Smooth muscle cell (in vitro differentiated cells): ENCODE results near the gene B4GALNT3. TPM values are rescaled to one million over a fixed set of nuclear protein-coding genes. Genes with fewer than 3 reads are reported as not detected.

Experiments used
- DNase-seq: peaks from one replicate; lab custom pipeline; 2025; ENCODE audit not compliant: unreplicated experiment; lab: John Stamatoyannopoulos, UW
- H2AFZ ChIP-seq: fragments of 200-600 bp; sonication (generic); 2 replicates; pipeline ENCODE4 v1.6.0; 2016; ENCODE audit warnings: antibody characterized with exemption, low read depth, mild to moderate bottlenecking
- H3F3A ChIP-seq: fragments of 200-600 bp; sonication (generic); 2 replicates; pipeline ENCODE4 v1.6.0; 2017; ENCODE audit warnings: antibody characterized with exemption, low read depth
- H3K27ac ChIP-seq: fragments of 200-600 bp; sonication (generic); 2 replicates; pipeline ENCODE4 v1.5.1; 2016; ENCODE audit warnings: low read depth, mild to moderate bottlenecking
- H3K27me3 ChIP-seq: fragments of 200-600 bp; sonication (generic); 2 replicates; pipeline ENCODE4 v1.6.1; 2016; ENCODE audit warnings: low read depth, mild to moderate bottlenecking
- H3K36me3 ChIP-seq: fragments of 200-600 bp; sonication (generic); 2 replicates; pipeline ENCODE4 v1.5.1; 2016; ENCODE audit warnings: low read depth
- H3K4me1 ChIP-seq: fragments of 200-600 bp; sonication (generic); 2 replicates; pipeline ENCODE4 v1.5.1; 2016; ENCODE audit warnings: low read depth
- H3K4me2 ChIP-seq: fragments of 200-600 bp; sonication (generic); 2 replicates; pipeline ENCODE4 v1.6.0; 2016; ENCODE audit warnings: mild to moderate bottlenecking
- H3K4me3 ChIP-seq: fragments of 200-600 bp; sonication (generic); 2 replicates; pipeline ENCODE4 v1.5.1; 2016; ENCODE audit warnings: mild to moderate bottlenecking
- H3K79me2 ChIP-seq: fragments of 200-600 bp; sonication (generic); 2 replicates; pipeline ENCODE4 v1.6.0; 2016; ENCODE audit warnings: low read depth, mild to moderate bottlenecking
- H3K9ac ChIP-seq: fragments of 200-600 bp; sonication (generic); 2 replicates; pipeline ENCODE4 v1.6.0; 2016; ENCODE audit warnings: low read depth
- H3K9me3 ChIP-seq: fragments of 200-600 bp; sonication (generic); replicated peaks from 2 replicates; pipeline ENCODE4 v1.5.1; 2016; ENCODE audit warnings: low read depth
- H4K20me1 ChIP-seq: fragments of 200-600 bp; sonication (generic); 2 replicates; pipeline ENCODE4 v1.6.0; 2016; ENCODE audit warnings: low read depth
- CTCF ChIP-seq: fragments of 200-600 bp; sonication (generic); IDR thresholded peaks from 2 replicates; pipeline ENCODE4 v1.5.1; 2017; ENCODE audit warnings: borderline replicate concordance, mild to moderate bottlenecking, antibody characterized with exemption; ENCODE audit not compliant: insufficient read depth, poor library complexity, severe bottlenecking
- WGBS: methylation state at CpG from one replicate; pipeline ENCODE4 v1.1.7; 2016; ENCODE audit warnings: low lambda C conversion rate; 5-methylcytosine and 5-hydroxymethylcytosine counted together
- polyA plus RNA-seq: library from polyadenylated mRNA; unstranded; fragments of >200 nt; fragmentation: Nextera tagmentation; extraction: Ambion mirVana; gene quantifications from 2 replicates; pipeline ENCODE4 v1.2.1, GENCODE V29; 2016
- total RNA-seq: library from RNA; depleted of rRNA; stranded (reverse); fragments of >200 nt; gene quantifications from 2 replicates; pipeline ENCODE4 v1.2.3, GENCODE V29; 2014

Gene B4GALNT3
- total RNA-seq: 3.8 and 5.7 TPM in 2 replicates
- polyA plus RNA-seq: 5.1 and 5.9 TPM in 2 replicates

- Histone ChIP-seq H3K9ac (no peak within 1 kb of the TSS), H3K4me1 (peaks cover 16% of the 10 kb centered on the region), H3K4me3 (peak within 1 kb of the TSS; percentile 63), H3K27ac (no peak within 1 kb of the TSS), H3K36me3 (no peaks in the 10 kb centered on the region), H2AFZ (peak within 1 kb of the TSS; percentile 75), H3K9me3 (no peaks in the 10 kb centered on the region), H3K27me3 (peaks cover 30% of the 10 kb centered on the region), H3K4me2 (peak within 1 kb of the TSS; percentile 93), H3F3A (peaks cover 10% of the 10 kb centered on the region), H4K20me1 (no peaks in the 10 kb centered on the region), H3K79me2 (no peaks in the 10 kb centered on the region)
- WGBS: 11% methylated on average over 34 of the region's 82 CpGs
- TF ChIP-seq CTCF: no peak
- peak; percentile 10 for DNase-seq
Observed at GRCh38 chr12:459430-460258, at the start of gene B4GALNT3. TSS of gene B4GALNT3 (plus strand) at chr12:459939. CDS start at chr12:460377, 438 bp downstream.

- Histone ChIP-seq H3K79me2 (no peaks in the 10 kb centered on the region), H2AFZ (no peak overlapping the region), H3K27me3 (no peaks in the 10 kb centered on the region), H4K20me1 (no peaks in the 10 kb centered on the region), H3F3A (no peaks in the 10 kb centered on the region), H3K36me3 (no peaks in the 10 kb centered on the region), H3K9ac (no peak overlapping the region), H3K9me3 (no peaks in the 10 kb centered on the region), H3K27ac (no peak overlapping the region), H3K4me2 (no peak overlapping the region), H3K4me1 (no peaks in the 10 kb centered on the region), H3K4me3 (no peak overlapping the region)
- TF ChIP-seq CTCF: no peak
- no peak for DNase-seq
- WGBS: 75% methylated on average over 2 of the region's 2 CpGs
Observed at GRCh38 chr12:414859-415258, 44.9 kb upstream of the B4GALNT3 start.

GRCh38 chr12:418432-418831 is 41.3 kb upstream of the B4GALNT3 start:
- no peak for DNase-seq
- no peak overlapping the region for H3K9ac ChIP-seq
- no peak overlapping the region for H3K27ac ChIP-seq
- no peaks in the 10 kb centered on the region for H3K79me2 ChIP-seq
- no peak overlapping the region for H3K4me2 ChIP-seq
- H3K4me1 ChIP-seq: no peaks in the 10 kb centered on the region
- H3K27me3 ChIP-seq: no peaks in the 10 kb centered on the region
- WGBS: 98% methylated on average over 6 of the region's 6 CpGs
- no peaks in the 10 kb centered on the region for H4K20me1 ChIP-seq
- no peak for TF ChIP-seq CTCF
- H3K9me3 ChIP-seq: no peaks in the 10 kb centered on the region
- H3K4me3 ChIP-seq: no peak overlapping the region
- no peak overlapping the region for H2AFZ ChIP-seq
- H3K36me3 ChIP-seq: no peaks in the 10 kb centered on the region
- no peaks in the 10 kb centered on the region for H3F3A ChIP-seq
